A673 (cell line): ENCODE data around the gene MRRF.

Source experiments
- CTCF ChIP-seq: fragments of 300-800, 200-600 bp; sonication (generic); conservative IDR thresholded peaks from 2 replicates; pipeline ENCODE4 v1.5.1; 2017; ENCODE audit warnings: low read depth, mild to moderate bottlenecking, antibody characterized with exemption, low read length, moderate library complexity, mixed read lengths
- EZH2 ChIP-seq: fragments of 200-600 bp; sonication (generic); IDR thresholded peaks from 2 replicates; pipeline ENCODE4 v1.6.1; 2017; ENCODE audit warnings: borderline replicate concordance, low read depth, mild to moderate bottlenecking, mixed read lengths, antibody characterized with exemption, low read length; ENCODE audit not compliant: poor library complexity, severe bottlenecking

GRCh38 chr9:122244349-122244748 lies 20.3 kb upstream of the MRRF start:
- TF ChIP-seq CTCF, result no peak
- TF ChIP-seq EZH2, result no peak
